ENCODE results near the gene MPHOSPH9. TPM values are rescaled to one million over a fixed set of nuclear protein-coding genes. Genes with fewer than 3 reads are reported as not detected.

Gene MPHOSPH9
- total and polyA plus RNA-seq, 2 of the 13 experiments (the other 11 are each of a cell fraction or from before 2014, with no cell fraction given), result 20.3 to 63.4 TPM

- no peak overlapping the region for H2AFZ ChIP-seq (ENCODE audit: low read length)
- ATAC-seq, result no peak
- peaks cover 4 to 26% of the 10 kb centered on the region in 2 experiments; a peak in 2 of 5 replicates for H3K36me3 ChIP-seq (replicated peaks in 1 of 2; ENCODE audit: control insufficient read depth in 1 of 2, insufficient read depth in 2 of 2, low read length in 2 of 2)
- intact Hi-C loops (cut with micrococcal nuclease; ENCODE audit: unreplicated experiment) (no loop called here), in situ Hi-C loops (cut with HindIII; ENCODE audit: extremely low pct_ligation_motif_present, low pct_unique_long_range_greater_than_20kb) (loop anchor here (25.0 kb wide), 1 partner anchor 367 kb away; no protein-coding TSS in a partner anchor)
- H3K9me3 ChIP-seq (ENCODE audit: low read length), result no peaks in the 10 kb centered on the region
- ChIA-PET POLR2A (interaction anchor here (1.3 kb wide), 1 partner anchor 136 kb away, joined by 3 read pairs; no protein-coding TSS in a partner anchor), CTCF (ENCODE audit: low intra/inter-chr PET ratio, low total read pairs) (no interaction called here)
- H4K20me1 ChIP-seq (ENCODE audit: insufficient read depth, low read length), result no peaks in the 10 kb centered on the region
- H3K4me1 ChIP-seq (ENCODE audit: insufficient read depth, low read length), result peaks cover 33% of the 10 kb centered on the region
- BruUV-seq (replicated peaks), result no TSS peak
- peak overlapping the region; percentile 2; the same call in 1 of the 2 replicates for H3K4me2 ChIP-seq (ENCODE audit: low read depth, low read length)
- WGBS (ENCODE audit: low lambda C conversion rate), result over 99% methylated on average over 3 of the region's 3 CpGs
- FAIRE-seq, result no peak
- no peak overlapping the region for H3K9ac ChIP-seq (ENCODE audit: insufficient read depth, low read depth, low read length)
- no peak overlapping the region for H3K27ac ChIP-seq (ENCODE audit: extremely low read length, insufficient read depth, low read length)
- H3K79me2 ChIP-seq (ENCODE audit: insufficient read depth, low read length), result peaks cover 55% of the 10 kb centered on the region
- no peak for DNase-seq (ENCODE audit: low spot score)
- H3K27me3 ChIP-seq (ENCODE audit: control insufficient read depth in 1 of 2, insufficient read depth in 2 of 2, low read length in 2 of 2), result no peaks in the 10 kb centered on the region; a peak in 1 of 5 replicates
- TF ChIP-seq CBX5 (CRISPR knock-in tag; IDR thresholded peaks at IDR 0.05; ENCODE audit: borderline replicate concordance) (no peak), MIER3 (CRISPR knock-in tag; IDR thresholded peaks at IDR 0.05; ENCODE audit: borderline replicate concordance) (no peak)
- no peak overlapping the region for H3K4me3 ChIP-seq (replicated peaks in 1 of 3; ENCODE audit: insufficient read depth in 1 of 3, low read depth in 2 of 3, low read length in 3 of 3)
Measured at GRCh38 chr12:123229051-123229450, 3.9 kb downstream of the MPHOSPH9 start.

- ATAC-seq (no peak), FAIRE-seq (no peak), DNase-seq (ENCODE audit: low spot score) (no peak)
- peaks cover 7 to 32% of the 10 kb centered on the region in 2 experiments; a peak in 3 of 5 replicates for H3K36me3 ChIP-seq (replicated peaks in 1 of 2; ENCODE audit: control insufficient read depth in 1 of 2, insufficient read depth in 2 of 2, low read length in 2 of 2)
- ChIA-PET CTCF (ENCODE audit: low intra/inter-chr PET ratio, low total read pairs) (no interaction called here), POLR2A (interaction anchor here (1.3 kb wide), 1 partner anchor 138 kb away, joined by 3 read pairs; no protein-coding TSS in a partner anchor)
- in situ Hi-C loops (cut with HindIII; ENCODE audit: extremely low pct_ligation_motif_present, low pct_unique_long_range_greater_than_20kb), result loop anchor here (25.0 kb wide), 1 partner anchor 365 kb away; no protein-coding TSS in a partner anchor
- no peak overlapping the region for H2AFZ ChIP-seq (ENCODE audit: low read length)
- H4K20me1 ChIP-seq (ENCODE audit: insufficient read depth, low read length), result no peaks in the 10 kb centered on the region
- H3K4me3 ChIP-seq (replicated peaks in 1 of 3; ENCODE audit: insufficient read depth in 1 of 3, low read depth in 2 of 3, low read length in 3 of 3), result no peak overlapping the region
- TF ChIP-seq KMT2B (CRISPR knock-in tag; IDR thresholded peaks at IDR 0.05), result no peak
- no peak for TF ChIP-seq HDAC6 (IDR thresholded peaks at IDR 0.05; ENCODE audit: low read depth, low read length)
- TF ChIP-seq CCAR2 (optimal IDR thresholded peaks at IDR 0.05; ENCODE audit: low read depth, low read length), result no peak
- no peak for TF ChIP-seq ZNF331 (CRISPR knock-in tag; IDR thresholded peaks at IDR 0.05)
- TF ChIP-seq, protein P1, sequence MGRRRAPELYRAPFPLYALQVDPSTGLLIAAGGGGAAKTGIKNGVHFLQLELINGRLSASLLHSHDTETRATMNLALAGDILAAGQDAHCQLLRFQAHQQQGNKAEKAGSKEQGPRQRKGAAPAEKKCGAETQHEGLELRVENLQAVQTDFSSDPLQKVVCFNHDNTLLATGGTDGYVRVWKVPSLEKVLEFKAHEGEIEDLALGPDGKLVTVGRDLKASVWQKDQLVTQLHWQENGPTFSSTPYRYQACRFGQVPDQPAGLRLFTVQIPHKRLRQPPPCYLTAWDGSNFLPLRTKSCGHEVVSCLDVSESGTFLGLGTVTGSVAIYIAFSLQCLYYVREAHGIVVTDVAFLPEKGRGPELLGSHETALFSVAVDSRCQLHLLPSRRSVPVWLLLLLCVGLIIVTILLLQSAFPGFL (CRISPR knock-in tag; IDR thresholded peaks at IDR 0.05), result no peak
- no peak for TF ChIP-seq MTF1 (CRISPR knock-in tag; IDR thresholded peaks at IDR 0.05)
- TF ChIP-seq MLLT10 (CRISPR knock-in tag; IDR thresholded peaks at IDR 0.05), result no peak
- TF ChIP-seq ZNF761 (CRISPR knock-in tag; conservative IDR thresholded peaks at IDR 0.05), result no peak
- TF ChIP-seq, protein P2, sequence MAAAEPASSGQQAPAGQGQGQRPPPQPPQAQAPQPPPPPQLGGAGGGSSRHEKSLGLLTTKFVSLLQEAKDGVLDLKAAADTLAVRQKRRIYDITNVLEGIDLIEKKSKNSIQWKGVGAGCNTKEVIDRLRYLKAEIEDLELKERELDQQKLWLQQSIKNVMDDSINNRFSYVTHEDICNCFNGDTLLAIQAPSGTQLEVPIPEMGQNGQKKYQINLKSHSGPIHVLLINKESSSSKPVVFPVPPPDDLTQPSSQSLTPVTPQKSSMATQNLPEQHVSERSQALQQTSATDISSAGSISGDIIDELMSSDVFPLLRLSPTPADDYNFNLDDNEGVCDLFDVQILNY (CRISPR knock-in tag; conservative IDR thresholded peaks at IDR 0.05), result no peak
- no peak for TF ChIP-seq ZNF615 (CRISPR knock-in tag; IDR thresholded peaks at IDR 0.05; ENCODE audit: borderline replicate concordance)
- TF ChIP-seq TAF1 (CRISPR knock-in tag; IDR thresholded peaks at IDR 0.05), result no peak
- TF ChIP-seq GPBP1L1 (CRISPR knock-in tag; IDR thresholded peaks at IDR 0.05), result no peak
- TF ChIP-seq ZEB1 (IDR thresholded peaks at IDR 0.05; ENCODE audit: insufficient replicate concordance, low read depth), result no peak
- no peak for TF ChIP-seq ZNF337 (CRISPR knock-in tag; IDR thresholded peaks at IDR 0.05; ENCODE audit: borderline replicate concordance, low read depth)
- no peak overlapping the region for H3K27ac ChIP-seq (ENCODE audit: extremely low read length, insufficient read depth, low read length)
- H3K4me2 ChIP-seq (ENCODE audit: low read depth, low read length), result no peak overlapping the region
- no peak overlapping the region for H3K9ac ChIP-seq (ENCODE audit: insufficient read depth, low read depth, low read length)
- intact Hi-C loops (cut with micrococcal nuclease; ENCODE audit: unreplicated experiment), result no loop called here
- no TSS peak for BruUV-seq (replicated peaks)
- H3K27me3 ChIP-seq (ENCODE audit: control insufficient read depth in 1 of 2, insufficient read depth in 2 of 2, low read length in 2 of 2), result no peaks in the 10 kb centered on the region; a peak in 1 of 5 replicates
- H3K79me2 ChIP-seq (ENCODE audit: insufficient read depth, low read length), result peaks cover 48% of the 10 kb centered on the region
- WGBS (ENCODE audit: low lambda C conversion rate), result 87% methylated on average over 5 of the region's 5 CpGs
- H3K9me3 ChIP-seq (ENCODE audit: low read length), result no peaks in the 10 kb centered on the region
- peaks cover 33% of the 10 kb centered on the region for H3K4me1 ChIP-seq (ENCODE audit: insufficient read depth, low read length)
Measured at GRCh38 chr12:123227581-123228258, 5.2 kb downstream of the MPHOSPH9 start.
